ENCODE results near the gene OXT. TPM values are rescaled to one million over a fixed set of nuclear protein-coding genes. Genes with fewer than 3 reads are reported as not detected.

OXT gene
- total and polyA plus RNA-seq, 2 of the 8 experiments (the other 6 are each of a cell fraction or from before 2014, with no cell fraction given), result not detected

DNA sequence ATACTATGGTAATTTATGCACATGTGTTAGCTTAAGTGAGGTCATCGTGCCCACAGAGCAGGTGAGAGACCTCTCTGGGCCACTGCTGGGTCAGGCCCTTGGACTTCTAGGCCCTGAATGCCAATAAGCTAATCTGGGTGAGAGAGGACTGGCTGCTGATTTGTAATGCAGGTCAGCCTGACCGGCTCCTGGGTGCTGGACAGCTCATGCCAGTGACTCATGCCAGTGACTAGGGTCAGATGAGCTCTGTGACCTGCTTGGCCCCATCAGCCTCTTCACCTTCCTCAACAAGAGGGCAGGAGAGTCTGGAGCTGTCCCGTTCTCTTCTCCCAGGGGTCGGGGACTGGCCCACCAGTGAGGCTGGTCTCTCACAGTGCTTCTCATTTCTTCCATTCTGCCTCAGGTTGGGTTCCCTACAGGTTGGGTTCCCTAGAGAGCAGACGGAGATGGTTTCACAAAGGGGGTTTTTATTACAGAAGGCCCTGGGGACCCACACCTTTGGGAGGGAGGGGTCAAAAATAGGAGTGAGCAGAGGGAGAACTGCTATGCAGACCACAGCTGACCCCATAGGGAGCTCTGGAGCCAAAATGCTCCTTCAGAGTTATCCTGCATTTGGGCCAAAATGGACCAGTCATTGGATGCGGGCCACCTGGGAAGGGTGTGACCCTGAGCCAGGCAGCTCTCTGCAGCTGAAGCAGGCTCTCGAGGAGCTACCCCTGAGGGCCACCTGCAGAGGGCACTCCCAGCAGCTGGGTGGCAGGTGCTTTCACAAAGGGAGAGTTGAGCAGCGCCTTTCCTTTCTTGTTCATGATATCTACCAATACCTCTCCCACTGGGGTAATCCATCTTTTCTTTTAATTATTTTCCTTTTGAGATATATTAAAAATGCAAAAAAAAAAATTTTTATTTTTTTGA is 2.2 kb upstream of the OXT start:
- H2BK12ac ChIP-seq (ENCODE audit: low read depth, low read length), result no peak overlapping the region
- no peak overlapping the region for H2BK15ac ChIP-seq (ENCODE audit: low read length)
- H3K56ac ChIP-seq (replicated peaks; ENCODE audit: insufficient read length, low read depth, low read length), result no peak overlapping the region
- H3K23me2 ChIP-seq (ENCODE audit: low read depth, low read length), result peaks cover 3% of the 10 kb centered on the region; the same call in 1 of the 2 replicates
- no peak overlapping the region for H2BK120ac ChIP-seq (replicated peaks; ENCODE audit: low read depth, low read length)
- peaks cover 0 to 8% (median 3%) of the 10 kb centered on the region in 4 experiments; a peak in 5 of 7 replicates for H3K4me1 ChIP-seq (replicated peaks in 1 of 4; ENCODE audit: control insufficient read depth in 3 of 4, insufficient read depth in 4 of 4, low read length in 3 of 4)
- 86% methylated on average over 8 of the region's 8 CpGs; no CpG with 5 or more reads in 1 of the 2 experiments for WGBS, 2 experiments (ENCODE audit: extremely low coverage in 1 of 2, insufficient coverage in 1 of 2, insufficient read length in 1 of 2, insufficient replicate concordance in 2 of 2, low coverage in 1 of 2, low lambda C conversion rate in 2 of 2, missing lambda C conversion rate in 1 of 2)
- no peaks in the 10 kb centered on the region for H3K79me1 ChIP-seq (ENCODE audit: low read depth, low read length)
- no peak overlapping the region for H2AK5ac ChIP-seq (ENCODE audit: low read depth, low read length)
- H3K27me3 ChIP-seq (replicated peaks in 1 of 4; ENCODE audit: control insufficient read depth in 3 of 4, extremely low read depth in 1 of 4, insufficient read depth in 3 of 4, low read length in 3 of 4), result peaks cover 11 to 30% (median 26%) of the 10 kb centered on the region in 4 experiments
- ChIA-PET POLR2A (ENCODE audit: partially characterized antibody) (interaction anchor here (0.5 to 0.9 kb wide), 4 partner anchors 17 to 269 kb away, joined by 3 to 4 read pairs (median 3); no protein-coding TSS in a partner anchor), CTCF (ENCODE audit: partially characterized antibody) (interaction anchor here (0.6 to 4.6 kb wide), 18 partner anchors 9 to 183 kb away, joined by 3 to 23 read pairs (median 4); no protein-coding TSS in a partner anchor)
- no peak overlapping the region for H2BK5ac ChIP-seq (ENCODE audit: low read depth, low read length)
- H3K4me3 ChIP-seq (ENCODE audit: extremely low read depth in 1 of 4, insufficient read depth in 2 of 4, low read depth in 3 of 4, low read length in 4 of 4), result no peak overlapping the region
- H3K79me2 ChIP-seq (ENCODE audit: control insufficient read depth in 1 of 2, insufficient read depth in 2 of 2, low read length in 2 of 2), result no peaks in the 10 kb centered on the region
- H3K9ac ChIP-seq (replicated peaks in 1 of 4; ENCODE audit: extremely low read depth in 1 of 4, low read depth in 3 of 4, low read length in 3 of 4), result no peak overlapping the region
- no peak overlapping the region for H3K18ac ChIP-seq (ENCODE audit: extremely low read depth, low read length)
- H3K4me2 ChIP-seq (ENCODE audit: insufficient read depth in 1 of 2, low read depth in 2 of 2, low read length in 2 of 2), result no peak overlapping the region
- DNase-seq (ENCODE audit: low read depth in 1 of 2, low spot score in 2 of 2) (no peak), FAIRE-seq (no peak)
- TF ChIP-seq TCF12 (IDR thresholded peaks at IDR 0.05; ENCODE audit: low read depth, low read length) (0 out of 2 replicates have a peak, but pooled peaks have one; percentile 34), RAD21 (IDR thresholded peaks at IDR 0.05 in 1 of 2, conservative IDR thresholded peaks at IDR 0.05 in 1 of 2; ENCODE audit: low read depth in 2 of 2, low read length in 2 of 2) (peak in 1 of 2 experiments; percentile 25; a peak in 2 of 4 replicates), SP2 (IDR thresholded peaks at IDR 0.05; ENCODE audit: low read length) (no peak)
- TF ChIP-seq, protein P1, sequence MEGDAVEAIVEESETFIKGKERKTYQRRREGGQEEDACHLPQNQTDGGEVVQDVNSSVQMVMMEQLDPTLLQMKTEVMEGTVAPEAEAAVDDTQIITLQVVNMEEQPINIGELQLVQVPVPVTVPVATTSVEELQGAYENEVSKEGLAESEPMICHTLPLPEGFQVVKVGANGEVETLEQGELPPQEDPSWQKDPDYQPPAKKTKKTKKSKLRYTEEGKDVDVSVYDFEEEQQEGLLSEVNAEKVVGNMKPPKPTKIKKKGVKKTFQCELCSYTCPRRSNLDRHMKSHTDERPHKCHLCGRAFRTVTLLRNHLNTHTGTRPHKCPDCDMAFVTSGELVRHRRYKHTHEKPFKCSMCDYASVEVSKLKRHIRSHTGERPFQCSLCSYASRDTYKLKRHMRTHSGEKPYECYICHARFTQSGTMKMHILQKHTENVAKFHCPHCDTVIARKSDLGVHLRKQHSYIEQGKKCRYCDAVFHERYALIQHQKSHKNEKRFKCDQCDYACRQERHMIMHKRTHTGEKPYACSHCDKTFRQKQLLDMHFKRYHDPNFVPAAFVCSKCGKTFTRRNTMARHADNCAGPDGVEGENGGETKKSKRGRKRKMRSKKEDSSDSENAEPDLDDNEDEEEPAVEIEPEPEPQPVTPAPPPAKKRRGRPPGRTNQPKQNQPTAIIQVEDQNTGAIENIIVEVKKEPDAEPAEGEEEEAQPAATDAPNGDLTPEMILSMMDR (IDR thresholded peaks at IDR 0.05; ENCODE audit: control extremely low read depth in 1 of 3, insufficient read depth in 1 of 3, low read depth in 1 of 3, low read length in 3 of 3), result peak; percentile 42 to 48 (median 46)
- TF ChIP-seq, protein P2, sequence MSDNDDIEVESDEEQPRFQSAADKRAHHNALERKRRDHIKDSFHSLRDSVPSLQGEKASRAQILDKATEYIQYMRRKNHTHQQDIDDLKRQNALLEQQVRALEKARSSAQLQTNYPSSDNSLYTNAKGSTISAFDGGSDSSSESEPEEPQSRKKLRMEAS (IDR thresholded peaks at IDR 0.05), result peak; percentile 46; the same call in 1 of the 2 replicates
- no peak overlapping the region for H3K14ac ChIP-seq (ENCODE audit: insufficient read length)
- peaks cover under 1 to 2% of the 10 kb centered on the region in 2 experiments; a peak in 2 of 4 replicates for H3K9me3 ChIP-seq (ENCODE audit: insufficient read depth in 2 of 2, low read depth in 1 of 2, low read length in 1 of 2)
- no peak overlapping the region for H4K5ac ChIP-seq (ENCODE audit: insufficient read length, low read depth, low read length)
- H4K8ac ChIP-seq (ENCODE audit: extremely low read depth, insufficient read depth, low read length), result no peak overlapping the region
- no peaks in the 10 kb centered on the region for H4K20me1 ChIP-seq (replicated peaks in 1 of 2; ENCODE audit: control insufficient read depth in 1 of 2, insufficient read depth in 2 of 2, low read length in 2 of 2)
- H2AFZ ChIP-seq (ENCODE audit: low read length), result no peak overlapping the region
- no peak overlapping the region for H3K4ac ChIP-seq (replicated peaks; ENCODE audit: insufficient read length, low read depth, low read length)
- H4K91ac ChIP-seq (replicated peaks; ENCODE audit: insufficient read length, low read length), result no peak overlapping the region
- H3K23ac ChIP-seq (ENCODE audit: insufficient read length), result no peak overlapping the region
- H3K36me3 ChIP-seq (ENCODE audit: control insufficient read depth in 2 of 4, insufficient read depth in 4 of 4, low read length in 3 of 4), result no peaks in the 10 kb centered on the region
- no peak overlapping the region for H3K27ac ChIP-seq (ENCODE audit: low read depth, low read length)
- no peak overlapping the region for H2BK20ac ChIP-seq (ENCODE audit: low read length)

All from H1 (cell line).